ENCODE results near the gene LY6G5B. TPM values are rescaled to one million over a fixed set of nuclear protein-coding genes. Genes with fewer than 3 reads are reported as not detected.

The LY6G5B gene
- total RNA-seq, 1 donor from 2014 or later: 2.8 TPM

Small RNA genes lying within 50 kb of the gene (microRNA-seq; reads per million reads assigned to microRNA genes)
- gene MIR4646 (0.97 reads per million), gene MIR6832 (not detected)

Other genes with a start within 250 kb of the LY6G5B start
- gene MICB, start 171.8 kb upstream of the LY6G5B start, total RNA-seq: 1.3 TPM
- not detected for gene MCCD1, start 141.0 kb upstream of the LY6G5B start, total RNA-seq
- gene DDX39B, start 128.0 kb upstream of the LY6G5B start, total RNA-seq: 145 TPM
- 2.3 TPM for gene ATP6V1G2, start 123.4 kb upstream of the LY6G5B start, total RNA-seq
- gene NFKBIL1, start 122.4 kb upstream of the LY6G5B start, total RNA-seq: 9.2 TPM
- not detected for gene LTA, start 97.7 kb upstream of the LY6G5B start, total RNA-seq
- 0.59 TPM for gene TNF, start 94.4 kb upstream of the LY6G5B start, total RNA-seq
- gene LTB, start 87.6 kb upstream of the LY6G5B start, total RNA-seq: not detected
- gene LST1, start 83.7 kb upstream of the LY6G5B start, total RNA-seq: 5.5 TPM
- gene NCR3, start 77.0 kb upstream of the LY6G5B start, total RNA-seq: not detected
- 17.7 TPM for gene AIF1, start 54.7 kb upstream of the LY6G5B start, total RNA-seq
- gene PRRC2A, start 49.3 kb upstream of the LY6G5B start, total RNA-seq: 69.1 TPM
- 253 TPM for gene BAG6, start 17.3 kb upstream of the LY6G5B start, total RNA-seq
- gene APOM, start 14.1 kb upstream of the LY6G5B start, total RNA-seq: 1.9 TPM
- 16.5 TPM for gene C6orf47, start 9.2 kb upstream of the LY6G5B start, total RNA-seq
- gene GPANK1, start 5.0 kb upstream of the LY6G5B start, total RNA-seq: 19.2 TPM
- 95.1 TPM for gene CSNK2B, start 3.9 kb upstream of the LY6G5B start, total RNA-seq
- 1.3 TPM for gene LY6G5C, start 11.1 kb downstream of the LY6G5B start, total RNA-seq
- gene ABHD16A, start 33.3 kb downstream of the LY6G5B start, total RNA-seq: 27.9 TPM
- not detected for gene LY6G6F, start 36.9 kb downstream of the LY6G5B start, total RNA-seq
- not detected for gene LY6G6D, start 45.4 kb downstream of the LY6G5B start, total RNA-seq
- not detected for gene LY6G6C, start 51.8 kb downstream of the LY6G5B start, total RNA-seq
- 0.13 TPM for gene MPIG6B, start 53.4 kb downstream of the LY6G5B start, total RNA-seq
- 32.9 TPM for gene DDAH2, start 59.3 kb downstream of the LY6G5B start, total RNA-seq
- 86.8 TPM for gene CLIC1, start 66.6 kb downstream of the LY6G5B start, total RNA-seq
- 1.8 TPM for gene MSH5, start 70.0 kb downstream of the LY6G5B start, total RNA-seq
- gene SAPCD1, start 92.7 kb downstream of the LY6G5B start, total RNA-seq: 0.86 TPM
- gene VWA7, start 107.4 kb downstream of the LY6G5B start, total RNA-seq: 9.5 TPM
- gene VARS1, start 125.8 kb downstream of the LY6G5B start, total RNA-seq: 22.1 TPM
- 23.0 TPM for gene LSM2, start 137.0 kb downstream of the LY6G5B start, total RNA-seq
- gene HSPA1L, start 145.3 kb downstream of the LY6G5B start, total RNA-seq: 2.0 TPM
- 324 TPM for gene HSPA1A, start 145.6 kb downstream of the LY6G5B start, total RNA-seq
- gene HSPA1B, start 157.8 kb downstream of the LY6G5B start, total RNA-seq: 236 TPM
- gene NEU1, start 192.8 kb downstream of the LY6G5B start, total RNA-seq: 24.1 TPM
- gene SLC44A4, start 209.0 kb downstream of the LY6G5B start, total RNA-seq: not detected
- 15.5 TPM for gene EHMT2, start 227.7 kb downstream of the LY6G5B start, total RNA-seq
- 3.1 TPM for gene ZBTB12, start 232.1 kb downstream of the LY6G5B start, total RNA-seq

Measured in Right ventricle myocardium superior (tissue), 1 donor.